HepG2 (cell line): ENCODE data around the gene MORF4L1. TPM values are rescaled to one million over a fixed set of nuclear protein-coding genes. Genes with fewer than 3 reads are reported as not detected.

ENCODE experiments used
- AGO2 ChIP-seq: fragments of 200-400 bp; formaldehyde crosslinking; optimal IDR thresholded peaks from 2 replicates; pipeline ENCODE3; 2017; ENCODE audit warnings: mild to moderate bottlenecking, low read depth, low read length, moderate library complexity
- HES4 ChIP-seq: sonication (generic); formaldehyde crosslinking; IDR thresholded peaks from 2 replicates; pipeline ENCODE4 v1.9.0; 2021; ENCODE audit warnings: mild to moderate bottlenecking, missing genetic modification reagents, borderline replicate concordance
- KDM4B ChIP-seq: sonication (generic); formaldehyde crosslinking; IDR thresholded peaks from 2 replicates; pipeline ENCODE4 v1.4.0; 2020; ENCODE audit warnings: missing genetic modification reagents
- MAF1 ChIP-seq: sonication (generic); formaldehyde crosslinking; IDR thresholded peaks from 2 replicates; pipeline ENCODE4 v1.5.0; 2020; ENCODE audit warnings: missing genetic modification reagents, borderline replicate concordance
- NFAT5 ChIP-seq: sonication (generic); formaldehyde crosslinking; IDR thresholded peaks from 2 replicates; pipeline ENCODE4 v1.4.0; 2020; ENCODE audit warnings: missing genetic modification reagents
- NFKB2 ChIP-seq: sonication (generic); formaldehyde crosslinking; IDR thresholded peaks from 2 replicates; pipeline ENCODE4 v1.4.0; 2020; ENCODE audit warnings: missing genetic modification reagents, borderline replicate concordance
- PCBP2 ChIP-seq: fragments of 200-400 bp; formaldehyde crosslinking; optimal IDR thresholded peaks from 2 replicates; pipeline ENCODE3; 2018; ENCODE audit warnings: low read length, low read depth; ENCODE audit not compliant: poor library complexity, severe bottlenecking
- PRDM15 ChIP-seq: sonication (generic); formaldehyde crosslinking; IDR thresholded peaks from 2 replicates; pipeline ENCODE4 v1.4.0; 2020; ENCODE audit warnings: missing genetic modification reagents
- SYNCRIP ChIP-seq: fragments of 200-400 bp; formaldehyde crosslinking; IDR thresholded peaks from 2 replicates; pipeline ENCODE4 v1.6.1; 2018; ENCODE audit warnings: mild to moderate bottlenecking, low read depth, low read length; ENCODE audit not compliant: insufficient read depth
- YEATS4 ChIP-seq: sonication (generic); formaldehyde crosslinking; IDR thresholded peaks from 2 replicates; pipeline ENCODE4 v1.4.0; 2020; ENCODE audit warnings: missing genetic modification reagents, borderline replicate concordance
- YY1 ChIP-seq: IDR thresholded peaks from 2 replicates; pipeline ENCODE4 v1.6.1; 2011; ENCODE audit warnings: low read length, low read depth, moderate library complexity, mild to moderate bottlenecking; ENCODE audit not compliant: insufficient read depth, insufficient replicate concordance
- ZBTB44 ChIP-seq: sonication (generic); formaldehyde crosslinking; IDR thresholded peaks from 2 replicates; pipeline ENCODE4 v1.4.0; 2020; ENCODE audit warnings: missing genetic modification reagents
- ZBTB49 ChIP-seq: sonication (generic); formaldehyde crosslinking; IDR thresholded peaks from 2 replicates; pipeline ENCODE4 v1.4.0; 2020; ENCODE audit warnings: missing genetic modification reagents, borderline replicate concordance
- ZMAT3 ChIP-seq: sonication (generic); formaldehyde crosslinking; conservative IDR thresholded peaks from 2 replicates; pipeline ENCODE4 v1.7.0; 2021; ENCODE audit warnings: missing genetic modification reagents
- ZNF367 ChIP-seq: sonication (generic); formaldehyde crosslinking; IDR thresholded peaks from 2 replicates; pipeline ENCODE4 v1.4.0; 2020; ENCODE audit warnings: missing genetic modification reagents, borderline replicate concordance
- ZNF501 ChIP-seq: sonication (generic); formaldehyde crosslinking; IDR thresholded peaks from 2 replicates; pipeline ENCODE4 v1.5.1; 2020; ENCODE audit warnings: mild to moderate bottlenecking, moderate library complexity, missing genetic modification reagents
- polyA plus RNA-seq, 8 experiments: library from polyadenylated mRNA; depleted of rRNA in 3 of 8; stranded (reverse) in 7 of 8; unstranded in 1 of 8; fragments of >200 nt; fragmentation: Illumina TruSeq in 4 of 8; extraction: Trizol in 4 of 8; gene quantifications; 2 replicates each; pipeline versions ENCODE4 v1.2.1 to v1.2.3, GENCODE V29; 2011 to 2016; ENCODE audit warnings: low read depth in 4 of 8, missing spikeins in 1 of 8, mixed read lengths in 1 of 8; ENCODE audit not compliant: insufficient read depth in 1 of 8
- total RNA-seq, 5 experiments: library from RNA; depleted of rRNA; stranded (reverse); fragments of >200 nt; fragmentation: Illumina TruSeq; extraction: Trizol; gene quantifications; 2 replicates each; pipeline ENCODE4 v1.2.3, GENCODE V29; 2016; ENCODE audit warnings: low read depth in 1 of 5

The MORF4L1 gene
- total and polyA plus RNA-seq, 2 of the 13 experiments (the other 11 are each of a cell fraction or from before 2014, with no cell fraction given): 218 to 219 TPM

GRCh38 chr15:78944202-78944625 is 71.5 kb downstream of the MORF4L1 start (continued):
- TF ChIP-seq ZBTB44 (CRISPR knock-in tag) (no peak), ZNF501 (CRISPR knock-in tag) (no peak), AGO2 (no peak), ZBTB49 (CRISPR knock-in tag) (no peak), YY1 (no peak), MAF1 (CRISPR knock-in tag) (no peak), HES4 (no peak), NFAT5 (CRISPR knock-in tag) (no peak), SYNCRIP (no peak), NFKB2 (peak; percentile 9; the same call in 1 of the 2 replicates), ZMAT3 (CRISPR knock-in tag) (no peak), PCBP2 (no peak), PRDM15 (CRISPR knock-in tag) (no peak), KDM4B (CRISPR knock-in tag) (no peak), YEATS4 (no peak), ZNF367 (CRISPR knock-in tag) (no peak)
